Subcutaneous adipose tissue (tissue), 4 donors: ENCODE results near the gene RSPO4. TPM values are rescaled to one million over a fixed set of nuclear protein-coding genes. Genes with fewer than 3 reads are reported as not detected.

Experiments
- CTCF ChIP-seq: fragments of 450-650 bp; IDR thresholded peaks from one replicate; pipeline ENCODE4 v1.5.1; 2016; ENCODE audit warnings: low read depth, mild to moderate bottlenecking, control low read depth, antibody characterized with exemption, moderate library complexity
- total RNA-seq, 4 donors: library from RNA; depleted of rRNA; stranded (reverse); fragments of >200 nt; gene quantifications; one replicate each; pipeline ENCODE4 v1.1.0, GENCODE V29; 2016

Gene RSPO4
- total RNA-seq, 4 donors from 2014 or later: 0.22 TPM; not detected in 3

- no peak for TF ChIP-seq CTCF
Observed at GRCh38 chr20:921068-921467, 81.0 kb downstream of the RSPO4 start.

- no peak for TF ChIP-seq CTCF
Observed at GRCh38 chr20:920311-920710, 81.8 kb downstream of the RSPO4 start.

GRCh38 chr20:919491-919916 lies 82.6 kb downstream of the RSPO4 start:
- TF ChIP-seq CTCF: no peak

GRCh38 chr20:917416-917815 lies 84.7 kb downstream of the RSPO4 start:
- no peak for TF ChIP-seq CTCF

- TF ChIP-seq CTCF: no peak
Observed at GRCh38 chr20:916825-917224, 85.3 kb downstream of the RSPO4 start.

GRCh38 chr20:916125-916799 lies 85.8 kb downstream of the RSPO4 start, which contains the start of gene ANGPT4:
TSS of gene ANGPT4 (minus strand) at chr20:916334. CDS start at chr20:916214, 120 bp downstream.
- no peak for TF ChIP-seq CTCF

- no peak for TF ChIP-seq CTCF
Observed at GRCh38 chr20:914727-915498, 87.2 kb downstream of the RSPO4 start.
